H1 (cell line): ENCODE measurements around the gene SND1. TPM values are rescaled to one million over a fixed set of nuclear protein-coding genes. Genes with fewer than 3 reads are reported as not detected.

ENCODE experiments used
- CTCF ChIA-PET: fragments of 300-600 bp; sonication (Branson Sonifier 250); formaldehyde crosslinking; loops from one replicate; lab custom pipeline; 2021; ENCODE audit not compliant: partially characterized antibody; lab: Charles Lee
- POLR2A ChIA-PET: fragments of 300-600 bp; sonication (Branson Sonifier 250); formaldehyde crosslinking; loops from one replicate; lab custom pipeline; 2021; ENCODE audit warnings: inconsistent platforms; ENCODE audit not compliant: partially characterized antibody; lab: Charles Lee
- DNase-seq, 2 experiments: peaks; one replicate each; pipeline versions ENCODE4 v3.0.0 to v3.0.0-alpha.2; 2010 to 2022; ENCODE audit warnings: low spot score in 2 of 2, low read depth in 1 of 2, mixed read lengths in 1 of 2
- FAIRE-seq: peaks from 2 replicates; lab custom pipeline; 2011; peaks lifted over from hg19 to GRCh38; lab: Jason Lieb, UNC
- H2AFZ ChIP-seq: 2 replicates; pipeline ENCODE4 v1.8.1; 2012; ENCODE audit warnings: low read length, inconsistent platforms
- H2AK5ac ChIP-seq: 2 replicates; pipeline ENCODE4 v1.6.1; 2013; ENCODE audit warnings: low read depth, low read length
- H2BK120ac ChIP-seq: replicated peaks from 2 replicates; pipeline ENCODE3; 2013; ENCODE audit warnings: low read depth, low read length, inconsistent platforms
- H2BK12ac ChIP-seq: 2 replicates; pipeline ENCODE4 v1.6.1; 2013; ENCODE audit warnings: low read depth, low read length
- H2BK15ac ChIP-seq: 2 replicates; pipeline ENCODE4 v1.6.1; 2013; ENCODE audit warnings: low read length
- H2BK20ac ChIP-seq: 2 replicates; pipeline ENCODE4 v1.6.1; 2013; ENCODE audit warnings: low read length
- H2BK5ac ChIP-seq: 2 replicates; pipeline ENCODE4 v1.6.1; 2013; ENCODE audit warnings: low read depth, low read length
- H3K14ac ChIP-seq: 2 replicates; pipeline ENCODE4 v1.6.1; 2013; ENCODE audit warnings: inconsistent platforms; ENCODE audit not compliant: insufficient read length
- H3K18ac ChIP-seq: 2 replicates; pipeline ENCODE4 v1.6.1; 2013; ENCODE audit warnings: low read length; ENCODE audit errors: extremely low read depth
- H3K23ac ChIP-seq: 2 replicates; pipeline ENCODE4 v1.6.1; 2013; ENCODE audit warnings: inconsistent platforms; ENCODE audit not compliant: insufficient read length
- H3K23me2 ChIP-seq: 2 replicates; pipeline ENCODE4 v1.6.1; 2013; ENCODE audit warnings: low read depth, low read length
- H3K27ac ChIP-seq: 2 replicates; pipeline ENCODE4 v1.6.1; 2011; ENCODE audit warnings: low read depth, low read length, inconsistent platforms
- H3K27me3 ChIP-seq, 4 experiments: replicated peaks in 1 of 4; 1 replicate in 1 of 4; 2 replicates in 3 of 4; pipeline versions ENCODE4 v1.6.1 to v1.8.1; 2011 to 2013; ENCODE audit warnings: low read length in 3 of 4, mild to moderate bottlenecking in 3 of 4, inconsistent platforms in 2 of 4, mixed read lengths in 2 of 4, moderate library complexity in 1 of 4; ENCODE audit not compliant: control insufficient read depth in 3 of 4, insufficient read depth in 3 of 4; ENCODE audit errors: extremely low read depth in 1 of 4
- H3K36me3 ChIP-seq, 4 experiments: 2 replicates each; pipeline versions ENCODE4 v1.6.1 to v1.8.1; 2011 to 2013; ENCODE audit warnings: mild to moderate bottlenecking in 4 of 4, low read length in 3 of 4, moderate library complexity in 2 of 4, control low read depth in 1 of 4, inconsistent platforms in 1 of 4; ENCODE audit not compliant: insufficient read depth in 4 of 4, control insufficient read depth in 2 of 4
- H3K4ac ChIP-seq: replicated peaks from 2 replicates; pipeline ENCODE3; 2013; ENCODE audit warnings: low read length, low read depth, mixed read lengths, inconsistent platforms; ENCODE audit not compliant: insufficient read length
- H3K4me1 ChIP-seq, 4 experiments: replicated peaks in 1 of 4; 1 replicate in 1 of 4; 2 replicates in 3 of 4; pipeline versions ENCODE4 v1.6.1 to v1.8.1; 2011 to 2013; ENCODE audit warnings: low read length in 3 of 4, inconsistent platforms in 2 of 4, mixed read lengths in 1 of 4; ENCODE audit not compliant: insufficient read depth in 4 of 4, control insufficient read depth in 3 of 4
- H3K4me2 ChIP-seq, 2 experiments: 2 replicates each; pipeline versions ENCODE4 v1.6.1 to v1.8.1; 2011 to 2013; ENCODE audit warnings: low read depth in 2 of 2, low read length in 2 of 2, control low read depth in 1 of 2, inconsistent platforms in 1 of 2, mild to moderate bottlenecking in 1 of 2; ENCODE audit not compliant: insufficient read depth in 1 of 2
- H3K4me3 ChIP-seq, 4 experiments: fragments of 200-600, 300-600 bp in 1 of 4; sonication (generic), shearing (Covaris generic), sonication (Bioruptor Twin) in 1 of 4; 2 replicates each; pipeline versions ENCODE4 v1.5.1 to v1.8.1; 2011 to 2016; ENCODE audit warnings: low read length in 4 of 4, low read depth in 3 of 4, control low read depth in 2 of 4, inconsistent platforms in 2 of 4, mild to moderate bottlenecking in 2 of 4, mixed read lengths in 1 of 4, moderate library complexity in 1 of 4; ENCODE audit not compliant: insufficient read depth in 2 of 4; ENCODE audit errors: extremely low read depth in 1 of 4
- H3K56ac ChIP-seq: replicated peaks from 2 replicates; pipeline ENCODE3; 2013; ENCODE audit warnings: low read depth, mild to moderate bottlenecking, mixed read lengths, low read length, inconsistent platforms; ENCODE audit not compliant: insufficient read length
- H3K79me1 ChIP-seq: 2 replicates; pipeline ENCODE4 v1.6.1; 2013; ENCODE audit warnings: low read depth, low read length, control low read depth
- H3K79me2 ChIP-seq, 2 experiments: 2 replicates each; pipeline versions ENCODE4 v1.6.1 to v1.8.1; 2012 to 2013; ENCODE audit warnings: low read length in 2 of 2, mild to moderate bottlenecking in 2 of 2, inconsistent platforms in 1 of 2; ENCODE audit not compliant: insufficient read depth in 2 of 2, control insufficient read depth in 1 of 2
- H3K9ac ChIP-seq, 4 experiments: replicated peaks in 1 of 4; 1 replicate in 1 of 4; 2 replicates in 3 of 4; pipeline versions ENCODE4 v1.6.1 to v1.8.1; 2011 to 2013; ENCODE audit warnings: low read depth in 3 of 4, low read length in 3 of 4, control low read depth in 2 of 4, mild to moderate bottlenecking in 2 of 4, moderate library complexity in 2 of 4, inconsistent platforms in 1 of 4; ENCODE audit errors: extremely low read depth in 1 of 4
- H3K9me3 ChIP-seq, 2 experiments: 2 replicates each; pipeline versions ENCODE4 v1.6.1 to v1.8.1; 2012 to 2013; ENCODE audit warnings: mild to moderate bottlenecking in 2 of 2, moderate library complexity in 2 of 2, control low read depth in 1 of 2, inconsistent platforms in 1 of 2, low read depth in 1 of 2, low read length in 1 of 2, mixed read lengths in 1 of 2; ENCODE audit not compliant: insufficient read depth in 2 of 2
- H4K20me1 ChIP-seq, 2 experiments: replicated peaks in 1 of 2; 2 replicates each; pipeline versions ENCODE3 to v1.8.1; 2011 to 2013; ENCODE audit warnings: inconsistent platforms in 2 of 2, low read length in 2 of 2, mild to moderate bottlenecking in 1 of 2; ENCODE audit not compliant: insufficient read depth in 2 of 2, control insufficient read depth in 1 of 2
- H4K5ac ChIP-seq: 2 replicates; pipeline ENCODE4 v1.6.1; 2013; ENCODE audit warnings: low read length, low read depth, mixed read lengths, inconsistent platforms; ENCODE audit not compliant: insufficient read length
- H4K8ac ChIP-seq: 2 replicates; pipeline ENCODE4 v1.8.0; 2013; ENCODE audit warnings: mild to moderate bottlenecking, moderate library complexity, low read length, inconsistent platforms; ENCODE audit not compliant: insufficient read depth; ENCODE audit errors: extremely low read depth
- H4K91ac ChIP-seq: replicated peaks from 2 replicates; pipeline ENCODE3; 2013; ENCODE audit warnings: low read length, mixed read lengths, inconsistent platforms; ENCODE audit not compliant: insufficient read length
- ATF2 ChIP-seq: IDR thresholded peaks from 2 replicates; pipeline ENCODE4 v1.6.1; 2012; ENCODE audit warnings: low read length, inconsistent platforms
- CBX5 ChIP-seq: fragments of 300-800, 300-1000 bp; sonication (generic); IDR thresholded peaks from 2 replicates; pipeline ENCODE4 v1.7.1; 2016; ENCODE audit warnings: antibody characterized with exemption, low read length, low read depth
- CEBPB ChIP-seq: IDR thresholded peaks from 2 replicates; pipeline ENCODE4 v1.6.1; 2012; ENCODE audit warnings: low read depth, low read length
- CHD1 ChIP-seq: IDR thresholded peaks from 2 replicates; pipeline ENCODE4 v1.6.1; 2012; ENCODE audit warnings: low read depth, low read length, improper control_type of control experiment
- CREB1 ChIP-seq: IDR thresholded peaks from 2 replicates; pipeline ENCODE4 v1.6.1; 2012; ENCODE audit warnings: inconsistent platforms
- HDAC2 ChIP-seq, 2 experiments: fragments of 300-600 bp in 1 of 2; sonication (generic) in 1 of 2; IDR thresholded peaks; 2 replicates each; pipeline ENCODE4 v1.6.1; 2011 to 2012; ENCODE audit warnings: low read depth in 2 of 2, low read length in 2 of 2, mild to moderate bottlenecking in 2 of 2, moderate library complexity in 2 of 2, borderline replicate concordance in 1 of 2, inconsistent platforms in 1 of 2
- KDM4A ChIP-seq: IDR thresholded peaks from one replicate; pipeline ENCODE4 v1.7.1; 2012; ENCODE audit warnings: low read depth, mild to moderate bottlenecking, moderate library complexity, low read length, inconsistent platforms; ENCODE audit not compliant: severe bottlenecking
- SAP30 ChIP-seq: fragments of 300-600 bp; sonication (generic); IDR thresholded peaks from 2 replicates; pipeline ENCODE4 v1.7.1; 2012; ENCODE audit warnings: low read length, moderate library complexity, mild to moderate bottlenecking, inconsistent platforms; ENCODE audit not compliant: insufficient read depth, insufficient replicate concordance
- SP2 ChIP-seq: IDR thresholded peaks from 2 replicates; pipeline ENCODE4 v1.6.1; 2012; ENCODE audit warnings: mild to moderate bottlenecking, low read length, inconsistent platforms
- TAF1 ChIP-seq: IDR thresholded peaks from 2 replicates; pipeline ENCODE4 v1.6.1; 2011; ENCODE audit warnings: mild to moderate bottlenecking, low read depth, low read length
- WGBS, 2 experiments: shearing (Covaris generic) in 1 of 2; methylation state at CpG; one replicate each; pipeline versions ENCODE4 v1.1.6 to v1.1.7; 2013 to 2015; ENCODE audit warnings: low lambda C conversion rate in 2 of 2, mixed read lengths in 2 of 2, inconsistent platforms in 1 of 2, low coverage in 1 of 2, missing lambda C conversion rate in 1 of 2; ENCODE audit not compliant: insufficient replicate concordance in 2 of 2, insufficient coverage in 1 of 2, insufficient read length in 1 of 2; ENCODE audit errors: extremely low coverage in 1 of 2, missing lambda C conversion rate in 1 of 2; 5-methylcytosine and 5-hydroxymethylcytosine counted together
- polyA plus RNA-seq, 7 experiments: library from polyadenylated mRNA; depleted of rRNA in 3 of 7; stranded (reverse) in 5 of 7; unstranded in 2 of 7; fragments of >200 nt in 5 of 7; fragments of 200-250 nt in 2 of 7; gene quantifications; 1 replicate in 5 of 7; 2 replicates in 1 of 7; 4 replicates in 1 of 7; pipeline versions ENCODE4 v1.2.1 to v1.2.3, GENCODE V29; 2011 to 2013; ENCODE audit warnings: missing spikeins in 2 of 7, mixed read lengths in 2 of 7
- total RNA-seq: library from RNA; stranded (reverse); fragmentation: NEBNext Ultra II Directional; extraction: Animal tissue kit (Norgen Biotek cat#: 25700); gene quantifications from 2 replicates; pipeline ENCODE4 v1.2.1, GENCODE V29; 2021

The SND1 gene
- total and polyA plus RNA-seq, 2 of the 8 experiments (the other 6 are each of a cell fraction or from before 2014, with no cell fraction given): 122 to 290 TPM

DNA sequence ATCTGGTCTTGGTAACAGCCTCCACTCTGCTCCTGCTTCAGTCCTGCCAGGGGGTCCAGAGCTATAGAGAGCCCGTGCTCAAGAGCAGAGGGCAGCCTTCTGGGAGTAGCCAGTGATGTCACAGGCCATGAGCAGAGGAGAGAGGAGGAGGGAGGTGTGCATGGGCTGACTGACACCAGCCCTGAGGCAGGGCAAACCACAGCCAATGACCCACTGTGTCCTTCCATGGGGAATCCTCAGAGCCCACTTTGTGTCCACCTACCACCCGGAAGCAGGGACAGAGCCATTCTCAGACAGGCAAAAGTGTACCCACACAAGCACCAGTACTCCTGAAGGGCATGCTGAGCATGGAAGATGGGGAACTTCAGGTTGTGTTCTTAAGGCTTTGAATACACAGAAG lies 34.0 kb upstream of the SND1 start, which contains the start of gene PAX4:
Gene PAX4, minus strand, starts transcription at position 101 of the 400 bp plus-strand sequence. CDS start 2,214 bp downstream, outside the sequence.
- Histone ChIP-seq H3K27me3 (peaks cover 9 to 33% (median 20%) of the 10 kb centered on the region in 4 experiments; a peak in 6 of 7 replicates), H2AFZ (no peak within 1 kb of the TSS), H3K4me3 (no peak within 1 kb of the TSS), H3K23ac (no peak within 1 kb of the TSS), H4K8ac (no peak within 1 kb of the TSS), H4K5ac (no peak within 1 kb of the TSS), H3K27ac (no peak within 1 kb of the TSS), H4K20me1 (no peaks in the 10 kb centered on the region), H3K4me2 (no peak within 1 kb of the TSS), H2BK120ac (no peak within 1 kb of the TSS), H3K79me1 (no peaks in the 10 kb centered on the region), H2AK5ac (no peak within 1 kb of the TSS), H4K91ac (no peak within 1 kb of the TSS), H3K4ac (no peak within 1 kb of the TSS), H3K79me2 (no peaks in the 10 kb centered on the region), H3K36me3 (no peaks in the 10 kb centered on the region), H3K56ac (no peak within 1 kb of the TSS), H3K9me3 (no peaks in the 10 kb centered on the region), H2BK12ac (no peak within 1 kb of the TSS), H3K18ac (no peak within 1 kb of the TSS), H3K14ac (no peak within 1 kb of the TSS), H3K23me2 (peaks cover 15% of the 10 kb centered on the region), H2BK15ac (no peak within 1 kb of the TSS), H3K4me1 (peaks cover 0 to 7% (median 3%) of the 10 kb centered on the region in 4 experiments; a peak in 3 of 7 replicates), H3K9ac (no peak within 1 kb of the TSS), H2BK20ac (no peak within 1 kb of the TSS), H2BK5ac (no peak within 1 kb of the TSS)
- WGBS, 2 experiments: 75% methylated on average over 2 of the region's 2 CpGs; no CpG with 5 or more reads in 1 of the 2 experiments
- CTCF ChIA-PET: interaction anchor here (0.7 to 9.2 kb wide), 5 partner anchors 10 to 113 kb away, joined by 4 to 115 read pairs (median 5); no protein-coding TSS in a partner anchor
- FAIRE-seq (no peak), DNase-seq (no peak)
- POLR2A ChIA-PET: no interaction called here
- TF ChIP-seq CREB1: no peak
- no peak for TF ChIP-seq SAP30
- no peak for TF ChIP-seq TAF1
- no peak for TF ChIP-seq CEBPB
- TF ChIP-seq CBX5: no peak
- no peak for TF ChIP-seq KDM4A
- no peak for TF ChIP-seq CHD1
- no peak for TF ChIP-seq SP2
- no peak for TF ChIP-seq HDAC2 (IDR thresholded peaks at IDR 0.05; ENCODE audit: borderline replicate concordance in 1 of 2, low read depth in 2 of 2, low read length in 2 of 2)
- no peak for TF ChIP-seq ATF2
